Endothelial cell of umbilical vein (primary cell): ENCODE data around the gene CSN1S1. TPM values are rescaled to one million over a fixed set of nuclear protein-coding genes. Genes with fewer than 3 reads are reported as not detected.

ENCODE experiments used
- BruUV-seq: library from RNA; stranded (reverse); fragments of 400-500 nt; replicated peaks from 2 replicates; lab custom pipeline; 2021; lab: Mats Ljungman, UMichigan
- CTCF ChIA-PET: fragments of 300-600, 350-600 bp; sonication (Branson Sonifier 250); formaldehyde crosslinking; loops from one replicate; lab custom pipeline; 2021; ENCODE audit warnings: antibody characterized with exemption, inconsistent platforms; lab: Charles Lee
- POLR2A ChIA-PET: fragments of 300-600, 350-600 bp; sonication (Branson Sonifier 250); formaldehyde crosslinking; loops from one replicate; lab custom pipeline; 2021; ENCODE audit warnings: antibody characterized with exemption, inconsistent platforms; lab: Charles Lee
- DNase-seq: peaks from one replicate; pipeline ENCODE4 v3.0.0-alpha.2; 2011; ENCODE audit warnings: low read depth, low spot score
- FAIRE-seq: peaks from 2 replicates; lab custom pipeline; 2011; peaks lifted over from hg19 to GRCh38; lab: Jason Lieb, UNC
- H2AFZ ChIP-seq: 2 replicates; pipeline ENCODE4 v1.6.0; 2012; ENCODE audit warnings: low read depth, low read length, control low read depth, inconsistent platforms
- H3K27ac ChIP-seq: 2 replicates; pipeline ENCODE4 v1.5.1; 2011; ENCODE audit warnings: low read depth, mild to moderate bottlenecking, control low read depth, low read length, moderate library complexity; ENCODE audit not compliant: insufficient read depth
- H3K27me3 ChIP-seq, 2 experiments: 2 replicates each; pipeline versions ENCODE4 v1.6.0 to v1.6.1; 2011; ENCODE audit warnings: low read length in 2 of 2, mixed read lengths in 1 of 2; ENCODE audit not compliant: control insufficient read depth in 2 of 2, insufficient read depth in 2 of 2
- H3K36me3 ChIP-seq, 2 experiments: 2 replicates in 1 of 2; 3 replicates in 1 of 2; pipeline ENCODE4 v1.5.1; 2011; ENCODE audit warnings: low read length in 2 of 2, mild to moderate bottlenecking in 1 of 2, moderate library complexity in 1 of 2; ENCODE audit not compliant: control insufficient read depth in 2 of 2, insufficient read depth in 2 of 2; ENCODE audit errors: extremely low read depth in 1 of 2
- H3K4me1 ChIP-seq: 3 replicates; pipeline ENCODE4 v1.5.1; 2011; ENCODE audit warnings: mild to moderate bottlenecking, low read length; ENCODE audit not compliant: control insufficient read depth, insufficient read depth; ENCODE audit errors: extremely low read depth
- H3K4me2 ChIP-seq: 2 replicates; pipeline ENCODE4 v1.6.1; 2011; ENCODE audit warnings: low read length, control low read depth, mixed read lengths; ENCODE audit not compliant: insufficient read depth
- H3K4me3 ChIP-seq, 3 experiments: fragments of 200-600 bp in 1 of 3; sonication (generic), shearing (Covaris generic) in 1 of 3; replicated peaks in 1 of 3; 2 replicates each; pipeline ENCODE4 v1.5.1; 2011 to 2016; ENCODE audit warnings: control low read depth in 3 of 3, low read length in 3 of 3, mild to moderate bottlenecking in 2 of 3, inconsistent platforms in 1 of 3, low read depth in 1 of 3, moderate library complexity in 1 of 3; ENCODE audit not compliant: insufficient read depth in 1 of 3
- H3K79me2 ChIP-seq: 2 replicates; pipeline ENCODE4 v1.6.0; 2012; ENCODE audit warnings: low read length, inconsistent platforms; ENCODE audit not compliant: control insufficient read depth, insufficient read depth
- H3K9ac ChIP-seq: replicated peaks from 2 replicates; pipeline ENCODE3; 2011; ENCODE audit warnings: low read length, control low read depth; ENCODE audit not compliant: insufficient read depth; ENCODE audit errors: extremely low read depth
- H3K9me1 ChIP-seq: replicated peaks from 3 replicates; pipeline ENCODE4 v1.6.0; 2011; ENCODE audit warnings: mild to moderate bottlenecking, low read length; ENCODE audit not compliant: control insufficient read depth, insufficient read depth; ENCODE audit errors: extremely low read depth
- H3K9me3 ChIP-seq: replicated peaks from 2 replicates; pipeline ENCODE4 v1.5.1; 2012; ENCODE audit warnings: low read length, inconsistent platforms; ENCODE audit not compliant: control insufficient read depth, insufficient read depth
- H4K20me1 ChIP-seq: replicated peaks from 2 replicates; pipeline ENCODE3; 2011; ENCODE audit warnings: mild to moderate bottlenecking, low read length; ENCODE audit not compliant: control insufficient read depth, insufficient read depth; ENCODE audit errors: extremely low read depth
- EZH2 ChIP-seq: IDR thresholded peaks from 2 replicates; pipeline ENCODE4 v1.6.1; 2012; ENCODE audit warnings: borderline replicate concordance, low read depth, mild to moderate bottlenecking, moderate library complexity, low read length, inconsistent platforms; ENCODE audit not compliant: severe bottlenecking
- FOS ChIP-seq: IDR thresholded peaks from 2 replicates; pipeline ENCODE4 v1.6.1; 2011; ENCODE audit warnings: mild to moderate bottlenecking, low read length, moderate library complexity, borderline replicate concordance; ENCODE audit not compliant: insufficient read depth
- GATA2 ChIP-seq: IDR thresholded peaks from 2 replicates; pipeline ENCODE4 v1.7.0; 2011; ENCODE audit warnings: low read depth, mild to moderate bottlenecking, moderate library complexity, mixed read lengths, low read length; ENCODE audit not compliant: insufficient read length, insufficient read depth
- JUN ChIP-seq: IDR thresholded peaks from 2 replicates; pipeline ENCODE4 v1.6.1; 2011; ENCODE audit warnings: borderline replicate concordance, low read depth; ENCODE audit not compliant: insufficient read length, insufficient read depth
- MYC ChIP-seq: IDR thresholded peaks from one replicate; pipeline ENCODE4 v1.6.1; 2011; ENCODE audit warnings: mild to moderate bottlenecking, low read depth, low read length
- POLR2A ChIP-seq: IDR thresholded peaks from 2 replicates; pipeline ENCODE4 v1.6.1; 2012; ENCODE audit warnings: low read depth, mild to moderate bottlenecking, control low read depth, low read length
- POLR2AphosphoS5 ChIP-seq: IDR thresholded peaks from 2 replicates; pipeline ENCODE4 v1.6.1; 2012; ENCODE audit warnings: low read depth, mild to moderate bottlenecking, control low read depth, low read length, moderate library complexity; ENCODE audit not compliant: insufficient read depth
- dilution Hi-C: fragments of 300-500 bp; cut with MboI; formaldehyde crosslinking; loops from one replicate; pipeline ENCODE4 v1.15.0; 2019; ENCODE audit warnings: low sequenced_read_pairs; ENCODE audit not compliant: extremely low pct_ligation_motif_present
- intact Hi-C: fragments of 100-400 bp; cut with micrococcal nuclease; formaldehyde crosslinking; loops from one replicate; pipeline ENCODE4 v1.10.0; 2022
- polyA plus RNA-seq, 4 experiments: library from polyadenylated mRNA; depleted of rRNA in 3 of 4; stranded (reverse) in 3 of 4; unstranded in 1 of 4; fragments of >200 nt; gene quantifications; 2 replicates each; pipeline versions ENCODE4 v1.2.1 to v1.2.3, GENCODE V29; 2011 to 2012; ENCODE audit warnings: missing spikeins in 1 of 4
- total RNA-seq: library from RNA; stranded (reverse); gene quantifications from 2 replicates; pipeline ENCODE4 v1.2.3, GENCODE V29; 2021
- TF ChIP-seq, protein P1 (sequence below): IDR thresholded peaks from 2 replicates; pipeline ENCODE4 v1.6.1; 2011; ENCODE audit not compliant: insufficient read depth, insufficient read length
- TF ChIP-seq, protein P2 (sequence below), 2 donors: IDR thresholded peaks; 1 replicate in 1 of 2; 2 replicates in 1 of 2; pipeline ENCODE4 v1.5.1; 2011; ENCODE audit warnings: low read length in 2 of 2, mild to moderate bottlenecking in 2 of 2, moderate library complexity in 2 of 2, control low read depth in 1 of 2, inconsistent platforms in 1 of 2, low read depth in 1 of 2; ENCODE audit not compliant: insufficient read depth in 1 of 2; ENCODE audit errors: extremely low read depth in 1 of 2

The CSN1S1 gene
- total and polyA plus RNA-seq, 2 donors (not counting 3 experiments of a cell fraction or from before 2014, with no cell fraction given) = not detected

DNA sequence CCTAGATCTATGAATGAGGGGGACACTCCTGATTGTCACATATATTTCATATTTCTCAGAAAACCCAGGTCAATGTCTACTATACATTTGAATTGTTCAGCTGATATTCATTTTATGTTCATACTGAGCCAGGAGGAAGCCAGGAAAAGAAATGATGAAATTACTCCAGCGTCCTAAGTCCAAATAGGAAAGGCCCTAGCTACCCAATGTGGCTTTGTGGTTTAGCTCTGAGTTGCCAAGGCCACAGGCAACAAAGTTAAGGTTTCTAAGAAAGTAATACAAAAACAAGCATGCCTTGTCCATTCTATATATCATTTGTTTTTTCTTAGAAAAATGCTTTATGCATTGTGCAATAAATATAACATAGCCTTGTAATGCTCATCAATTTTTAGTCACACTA lies 39.2 kb downstream of the CSN1S1 start:
- Histone ChIP-seq H4K20me1 (no peaks in the 10 kb centered on the region), H3K27ac (no peak overlapping the region), H3K9ac (no peak overlapping the region), H2AFZ (no peak overlapping the region), H3K9me1 (no peaks in the 10 kb centered on the region), H3K4me2 (no peak overlapping the region), H3K4me3 (no peak overlapping the region), H3K27me3 (peaks cover 2 to 3% of the 10 kb centered on the region in 2 experiments), H3K9me3 (no peaks in the 10 kb centered on the region), H3K79me2 (no peaks in the 10 kb centered on the region), H3K4me1 (no peaks in the 10 kb centered on the region), H3K36me3 (no peaks in the 10 kb centered on the region)
- no peak for FAIRE-seq
- ChIA-PET CTCF (no interaction called here), POLR2A (no interaction called here)
- DNase-seq = no peak
- dilution Hi-C loops = no loop called here
- no TSS peak for BruUV-seq
- TF ChIP-seq FOS (no peak), MYC (no peak), JUN (no peak), POLR2A (no peak), POLR2AphosphoS5 (no peak), GATA2 (no peak), EZH2 (no peak)
- TF ChIP-seq, protein P1, sequence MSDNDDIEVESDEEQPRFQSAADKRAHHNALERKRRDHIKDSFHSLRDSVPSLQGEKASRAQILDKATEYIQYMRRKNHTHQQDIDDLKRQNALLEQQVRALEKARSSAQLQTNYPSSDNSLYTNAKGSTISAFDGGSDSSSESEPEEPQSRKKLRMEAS = no peak
- TF ChIP-seq, protein P2, sequence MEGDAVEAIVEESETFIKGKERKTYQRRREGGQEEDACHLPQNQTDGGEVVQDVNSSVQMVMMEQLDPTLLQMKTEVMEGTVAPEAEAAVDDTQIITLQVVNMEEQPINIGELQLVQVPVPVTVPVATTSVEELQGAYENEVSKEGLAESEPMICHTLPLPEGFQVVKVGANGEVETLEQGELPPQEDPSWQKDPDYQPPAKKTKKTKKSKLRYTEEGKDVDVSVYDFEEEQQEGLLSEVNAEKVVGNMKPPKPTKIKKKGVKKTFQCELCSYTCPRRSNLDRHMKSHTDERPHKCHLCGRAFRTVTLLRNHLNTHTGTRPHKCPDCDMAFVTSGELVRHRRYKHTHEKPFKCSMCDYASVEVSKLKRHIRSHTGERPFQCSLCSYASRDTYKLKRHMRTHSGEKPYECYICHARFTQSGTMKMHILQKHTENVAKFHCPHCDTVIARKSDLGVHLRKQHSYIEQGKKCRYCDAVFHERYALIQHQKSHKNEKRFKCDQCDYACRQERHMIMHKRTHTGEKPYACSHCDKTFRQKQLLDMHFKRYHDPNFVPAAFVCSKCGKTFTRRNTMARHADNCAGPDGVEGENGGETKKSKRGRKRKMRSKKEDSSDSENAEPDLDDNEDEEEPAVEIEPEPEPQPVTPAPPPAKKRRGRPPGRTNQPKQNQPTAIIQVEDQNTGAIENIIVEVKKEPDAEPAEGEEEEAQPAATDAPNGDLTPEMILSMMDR (IDR thresholded peaks at IDR 0.05; ENCODE audit: extremely low read depth in 1 of 2, insufficient read depth in 1 of 2, low read depth in 1 of 2, low read length in 2 of 2) = no peak
- intact Hi-C loops = no loop called here
